GM18867 (cell line): ENCODE measurements around the gene ENTR1.
A peak's percentile ranks its signal among the peaks of the same experiment; 100 is the strongest.
"Not testable (repeated sequence)": the region's sequence is repeated elsewhere in the genome, so short reads cannot be mapped to it uniquely, and the experiment has no call there.

ENCODE experiments used
- ATAC-seq: cut with Tn5 transposase; IDR thresholded peaks from one replicate; pipeline ENCODE4 v1.9.1; 2021; ENCODE audit warnings: mild to moderate bottlenecking, moderate library complexity; ENCODE audit not compliant: unreplicated experiment

The ENTR1 gene

DNA sequence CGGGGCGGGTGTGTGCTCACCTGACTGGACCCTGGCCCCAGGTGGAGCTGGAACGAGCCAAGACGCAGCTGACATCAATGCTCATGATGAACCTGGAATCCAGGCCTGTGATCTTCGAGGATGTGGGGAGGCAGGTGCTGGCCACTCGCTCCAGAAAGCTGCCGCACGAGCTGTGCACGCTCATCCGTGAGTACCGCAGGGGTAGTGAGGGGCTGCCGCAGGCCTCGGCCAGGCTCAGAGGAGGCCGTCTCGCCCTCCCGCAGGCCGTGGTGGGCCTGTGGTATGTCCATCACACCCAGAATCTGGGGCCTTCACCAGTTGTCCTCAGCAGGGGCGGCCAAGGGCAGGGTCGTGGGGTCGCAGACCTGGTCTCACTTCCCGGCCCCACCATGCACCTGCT is 11.4 kb upstream of the ENTR1 start:
- ATAC-seq = no peak

DNA sequence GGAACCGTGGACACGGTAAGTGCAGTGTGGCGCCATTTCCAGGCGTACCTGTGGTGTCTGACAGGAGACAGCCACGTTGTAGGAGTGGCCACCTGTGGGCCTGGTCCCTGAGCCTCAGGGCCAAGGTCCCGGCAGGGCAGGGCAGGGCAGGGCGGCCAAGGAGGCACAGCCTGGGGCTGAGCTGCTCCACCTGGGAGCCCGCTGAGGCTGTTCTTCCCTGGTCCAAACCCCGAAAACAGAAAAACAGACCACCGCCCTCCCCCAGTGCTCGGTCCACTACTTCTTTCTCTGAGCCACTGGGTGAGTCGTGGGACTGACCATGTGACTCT is 8.6 kb upstream of the ENTR1 start:
- no peak for ATAC-seq

DNA sequence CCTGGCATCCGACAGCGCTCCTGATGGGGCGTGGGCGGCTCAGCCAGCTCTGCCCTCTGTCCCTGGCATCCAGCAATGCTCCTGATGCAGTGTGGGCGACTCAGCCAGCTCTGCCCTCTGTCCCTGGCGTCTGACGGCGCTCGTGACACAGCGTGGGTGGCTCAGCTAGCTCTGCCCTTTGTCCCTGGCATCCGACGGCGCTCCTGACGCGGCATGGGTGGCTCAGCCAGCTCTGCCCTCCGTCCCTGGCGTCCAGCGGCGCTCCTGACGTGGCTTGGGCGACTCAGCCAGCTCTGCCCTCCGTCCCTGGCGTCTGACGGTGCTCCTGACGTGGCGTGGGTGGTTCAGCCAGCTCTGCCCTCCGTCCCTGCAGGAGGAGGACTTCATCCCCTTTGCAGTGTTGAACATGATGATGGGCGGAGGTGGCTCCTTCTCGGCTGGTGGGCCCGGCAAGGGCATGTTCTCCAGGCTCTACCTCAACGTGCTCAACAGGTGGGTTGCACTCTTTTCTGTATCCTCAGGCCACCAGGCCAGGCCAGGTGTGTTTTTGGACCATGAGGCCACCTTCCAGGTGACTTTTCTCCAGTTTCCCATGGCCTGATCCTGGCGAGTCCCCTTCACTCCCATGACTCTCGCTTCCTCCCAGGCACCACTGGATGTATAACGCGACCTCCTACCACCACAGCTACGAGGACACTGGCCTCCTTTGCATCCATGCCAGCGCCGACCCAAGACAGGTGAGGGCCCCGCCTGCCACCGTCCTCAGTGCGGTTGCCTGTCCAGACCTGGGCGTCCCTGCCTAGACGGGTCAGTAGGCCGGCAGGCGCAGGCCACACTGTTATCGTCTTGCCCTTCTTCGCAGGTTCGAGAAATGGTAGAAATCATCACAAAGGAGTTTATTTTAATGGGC is 8.0 kb upstream of the ENTR1 start:
- ATAC-seq = no peak

DNA sequence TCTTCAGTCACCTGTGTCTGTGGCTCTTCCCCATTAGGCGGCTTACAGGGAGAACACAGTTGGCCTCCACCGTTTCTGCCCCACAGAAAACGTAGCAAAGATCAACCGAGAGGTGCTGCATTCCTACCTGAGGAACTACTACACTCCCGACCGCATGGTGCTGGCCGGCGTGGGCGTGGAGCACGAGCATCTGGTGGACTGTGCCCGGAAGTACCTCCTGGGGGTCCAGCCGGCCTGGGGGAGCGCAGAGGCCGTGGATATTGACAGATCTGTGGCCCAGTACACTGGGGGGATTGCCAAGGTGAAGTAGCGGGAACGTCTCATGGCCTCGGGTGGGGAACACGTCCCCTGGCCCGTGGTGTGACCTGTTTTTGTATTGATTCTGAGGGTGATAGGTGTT is 6.5 kb upstream of the ENTR1 start:
- ATAC-seq = no peak

DNA sequence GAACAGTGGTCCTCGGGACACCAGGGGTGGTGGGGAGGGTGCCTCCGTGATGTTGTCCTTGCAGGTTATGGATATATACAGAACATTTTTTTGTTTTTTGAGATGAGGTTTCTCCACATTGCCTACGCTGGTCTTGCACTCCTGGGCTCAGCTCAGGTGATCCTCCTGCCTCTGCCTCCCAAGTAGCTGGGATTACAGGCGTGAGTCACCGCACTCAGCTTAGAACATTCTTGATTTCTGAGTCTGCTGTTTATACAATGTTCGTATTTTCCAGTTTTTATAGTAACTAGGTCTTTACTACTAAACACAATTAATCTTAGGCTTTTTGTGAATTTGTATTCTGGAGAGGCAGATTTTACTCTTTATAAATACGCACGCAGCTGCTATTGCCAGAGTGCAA is 6.0 kb upstream of the ENTR1 start:
- ATAC-seq = no peak

DNA sequence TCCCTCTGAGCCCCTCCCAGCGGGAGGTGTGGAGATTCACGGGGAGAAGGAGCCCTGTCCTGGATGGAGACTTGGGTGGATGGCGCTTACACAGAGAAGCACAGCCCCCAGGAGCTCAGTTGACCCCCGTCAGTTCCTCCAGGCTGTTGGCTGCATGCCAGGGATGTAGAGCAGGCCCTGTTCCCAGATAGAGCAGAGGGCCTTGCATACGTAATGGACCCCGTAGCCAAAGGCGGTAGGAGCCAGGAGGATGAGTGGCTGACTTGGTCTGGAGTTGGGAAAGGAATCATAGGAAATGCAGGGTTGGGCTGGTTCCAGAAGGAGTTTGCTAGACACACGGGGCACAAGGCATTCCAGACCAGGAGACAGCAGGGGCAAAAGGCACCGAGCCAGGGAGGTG is 2.5 kb upstream of the ENTR1 start:
- no peak for ATAC-seq

DNA sequence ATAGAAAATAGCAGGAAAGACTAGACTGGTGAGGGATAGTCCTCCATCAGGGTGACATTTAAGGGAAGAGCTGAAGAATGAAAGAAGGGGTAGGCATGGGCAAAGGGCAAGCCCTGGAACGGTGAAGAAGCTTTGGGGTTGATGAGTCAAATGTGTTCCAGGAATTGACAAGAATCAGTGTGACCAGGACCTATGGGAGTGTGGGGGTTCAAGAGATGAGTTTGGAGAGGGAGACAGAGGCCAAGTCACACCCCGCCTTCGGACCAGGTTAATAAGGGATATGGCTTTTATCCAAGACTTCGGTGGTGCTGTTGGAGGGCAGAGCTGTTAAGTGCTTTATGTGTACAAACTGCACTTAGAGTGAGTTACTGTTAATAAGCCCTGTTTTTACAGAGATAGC is 964 bp upstream of the ENTR1 start:
- ATAC-seq = no peak

DNA sequence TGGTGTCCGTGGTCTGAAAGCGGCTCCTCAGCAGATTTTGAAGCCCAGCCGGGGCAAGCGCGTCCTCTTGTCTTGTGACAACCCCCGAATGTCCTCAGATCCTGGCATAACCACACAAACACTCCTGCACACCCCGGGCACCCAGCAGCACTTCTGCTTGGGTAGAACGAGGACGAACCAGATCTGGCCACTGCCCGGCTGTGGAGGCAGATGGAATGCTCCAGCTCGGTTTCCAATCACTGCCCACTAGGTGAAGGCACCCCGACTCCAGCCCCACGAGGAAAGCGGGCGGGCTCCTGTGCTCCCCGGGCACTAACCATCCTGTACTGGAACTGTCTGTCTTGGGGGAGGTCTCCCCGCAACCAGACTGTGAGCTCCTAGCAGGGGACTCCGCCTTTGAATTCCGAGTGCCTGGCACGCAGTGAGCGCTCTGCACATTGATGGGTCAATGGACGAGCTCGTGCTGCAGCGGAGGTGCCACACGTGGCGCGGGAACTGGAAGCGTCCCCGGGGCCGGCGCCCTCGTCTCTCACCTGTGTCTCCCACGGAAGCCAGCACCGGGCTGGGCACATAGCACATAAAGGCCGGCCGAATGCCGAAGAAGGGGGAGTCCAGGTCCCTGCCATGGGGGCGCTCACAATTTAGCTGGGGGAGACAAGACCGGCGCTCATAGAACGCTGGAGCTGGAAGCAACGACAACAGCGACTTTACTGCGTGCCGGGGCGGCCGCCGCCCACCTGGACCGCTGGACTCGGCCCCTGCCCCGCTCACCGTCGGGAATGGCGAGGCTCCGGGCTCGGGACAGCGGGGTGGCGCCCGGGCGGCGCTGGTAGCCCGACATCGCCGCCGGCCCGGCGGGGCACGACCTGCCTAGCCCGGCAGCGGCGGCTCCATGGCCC is 608 bp downstream of the ENTR1 start:
- peak; percentile 20 for ATAC-seq

DNA sequence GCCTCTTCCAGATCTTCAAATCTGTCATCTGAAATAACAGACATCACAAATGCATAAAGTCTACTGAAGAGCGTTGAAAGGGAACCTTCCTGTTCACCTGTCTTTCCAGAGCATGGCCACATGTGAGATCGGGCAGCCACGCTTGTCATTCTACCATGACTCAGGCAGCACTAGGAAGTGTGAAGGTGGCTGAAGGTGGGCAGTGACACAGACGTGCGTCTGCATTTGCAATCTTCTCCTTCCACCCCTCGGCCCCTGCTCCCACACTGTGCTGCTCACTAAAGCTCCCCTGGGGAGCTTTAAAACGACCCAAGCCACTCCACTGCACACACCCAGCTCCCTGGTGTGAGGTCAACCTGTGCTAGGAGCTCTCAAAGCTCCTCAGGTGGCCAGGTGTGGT is 2.5 kb downstream of the ENTR1 start:
- ATAC-seq = no peak

DNA sequence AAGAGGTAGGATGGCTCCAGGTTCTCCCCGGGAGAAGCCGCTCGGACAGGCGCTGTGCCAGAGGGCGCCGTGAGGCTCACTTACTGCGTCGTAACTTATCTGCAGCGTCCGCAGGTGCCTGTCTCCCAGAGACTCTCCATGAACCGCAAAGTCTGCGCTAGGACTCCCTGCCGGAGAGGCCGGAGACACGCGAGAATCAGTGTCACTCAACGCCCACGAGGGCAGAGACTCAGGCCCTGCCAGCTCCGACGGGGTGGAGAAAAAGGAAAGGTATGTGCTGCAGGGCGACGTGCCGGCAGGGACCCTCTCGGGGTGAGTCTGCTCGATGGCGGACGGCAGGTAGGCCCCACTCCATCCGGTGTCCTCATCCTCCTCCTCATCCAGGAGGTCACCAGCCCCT is 3.4 kb downstream of the ENTR1 start:
- ATAC-seq = not testable (repeated sequence)

DNA sequence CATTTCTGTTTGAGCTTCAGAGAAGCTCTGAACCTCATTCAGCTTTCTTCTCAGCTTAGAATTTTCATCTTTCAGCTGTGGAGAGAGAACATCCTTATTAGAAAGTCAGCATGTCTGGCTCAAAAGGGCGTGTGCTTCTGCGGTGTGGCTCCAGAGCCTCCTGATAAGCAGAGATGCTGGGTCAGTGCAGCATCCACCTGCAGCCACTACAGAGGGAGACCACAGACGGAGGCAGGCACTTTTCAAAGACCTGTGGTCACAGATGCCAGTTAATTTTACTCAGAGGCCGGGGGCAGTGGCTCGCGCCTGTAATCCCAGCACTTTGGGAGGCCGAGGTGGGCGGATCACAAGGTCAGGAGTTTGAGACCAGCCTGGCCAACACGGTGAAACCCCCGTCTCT is 4.5 kb downstream of the ENTR1 start:
- ATAC-seq = not testable (repeated sequence)

DNA sequence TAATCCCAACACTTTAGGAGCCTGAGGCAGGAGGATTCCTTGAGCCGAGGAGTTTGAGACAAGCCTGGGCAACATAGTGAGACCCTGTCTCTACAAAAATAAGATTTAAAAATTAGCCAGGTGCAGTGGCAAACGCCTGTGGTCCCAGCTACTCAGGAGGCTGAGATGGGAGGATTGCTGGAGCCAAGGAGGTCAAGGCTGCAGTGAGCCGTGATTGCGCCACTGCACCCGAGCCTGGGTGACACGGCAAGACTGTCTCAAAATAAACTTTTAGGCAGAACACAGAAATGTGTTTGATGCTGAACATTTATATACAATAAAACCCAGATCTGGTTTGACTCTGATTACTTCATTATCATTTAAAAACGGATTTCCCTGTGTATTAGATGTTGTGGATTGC is 4.9 kb downstream of the ENTR1 start:
- ATAC-seq = no peak

DNA sequence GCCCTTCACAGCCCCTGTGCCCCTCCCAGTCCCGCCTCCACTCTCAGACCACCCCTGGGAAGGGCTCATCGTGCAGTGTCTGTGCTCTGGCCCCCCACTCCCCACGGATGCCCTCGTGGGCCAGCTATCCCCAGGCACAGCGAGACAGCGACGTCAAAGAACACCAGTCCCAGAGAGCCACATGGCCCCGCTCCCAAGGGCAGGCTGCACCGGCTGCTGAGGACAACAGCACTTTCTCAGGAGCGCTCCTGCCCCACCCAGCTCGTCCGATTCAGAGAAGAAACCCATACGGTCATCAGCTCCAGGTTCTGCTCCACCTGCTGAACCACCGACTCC is 5.6 kb downstream of the ENTR1 start:
- no peak for ATAC-seq

DNA sequence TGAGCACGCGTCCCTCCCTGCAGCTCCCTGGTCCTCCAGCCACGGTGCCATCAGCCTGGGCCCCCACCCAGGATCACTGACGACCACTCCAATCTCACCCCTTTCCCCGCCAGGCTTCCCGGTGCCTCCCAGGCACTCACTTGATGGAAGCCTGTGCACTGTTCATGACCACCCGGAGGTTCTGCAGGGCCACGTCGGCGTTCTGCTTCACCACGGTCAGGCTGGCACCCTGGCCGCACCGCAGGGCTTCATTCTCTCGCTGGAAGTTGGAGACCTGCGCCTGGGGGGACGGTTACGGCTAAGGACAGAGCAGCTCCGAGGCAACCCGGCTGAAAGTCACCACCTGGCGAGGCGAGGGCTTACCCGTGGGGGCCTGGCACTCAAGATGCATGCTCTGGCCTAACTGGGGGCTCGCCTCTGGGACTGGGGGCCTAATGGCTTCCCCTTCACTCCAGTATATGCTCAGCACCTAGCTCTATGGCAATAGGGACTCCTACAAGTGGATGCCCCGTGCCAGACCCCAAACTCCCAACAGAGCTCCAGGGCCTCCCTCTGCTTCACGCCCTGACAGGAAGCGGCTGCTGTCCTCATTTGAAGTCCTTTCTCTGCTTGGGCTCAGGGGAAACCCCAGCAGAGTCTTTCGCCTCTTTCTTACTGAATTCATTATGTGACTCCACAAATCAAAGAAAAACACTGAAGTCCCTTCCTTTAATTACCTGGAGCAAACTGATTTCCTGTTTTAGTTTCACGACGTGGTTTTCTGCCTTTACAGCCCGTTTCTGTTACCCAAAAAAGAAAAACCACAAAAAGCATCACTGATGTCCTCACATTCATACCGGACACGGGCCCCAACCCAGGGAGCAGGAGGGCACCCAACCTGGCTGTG is 6.3 kb downstream of the ENTR1 start:
- no peak for ATAC-seq

DNA sequence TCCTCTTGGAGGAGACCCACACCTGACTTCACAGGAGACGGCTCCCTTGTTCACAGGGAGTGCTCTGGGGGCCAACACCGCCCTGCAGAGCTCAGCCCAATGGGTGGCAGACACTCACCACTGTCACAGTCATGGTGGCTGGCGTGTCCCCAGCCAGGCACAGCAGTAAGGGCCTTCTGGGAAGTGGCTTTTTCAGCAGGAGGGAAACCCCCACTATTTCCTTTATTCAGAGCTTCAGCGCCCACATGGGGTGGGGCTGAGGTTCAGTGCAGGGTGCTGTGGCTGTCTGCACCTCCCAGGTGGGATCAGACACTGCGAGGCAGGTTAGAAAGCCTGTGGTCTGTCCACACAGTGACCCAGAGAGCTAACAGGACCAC is 6.9 kb downstream of the ENTR1 start:
- no peak for ATAC-seq

DNA sequence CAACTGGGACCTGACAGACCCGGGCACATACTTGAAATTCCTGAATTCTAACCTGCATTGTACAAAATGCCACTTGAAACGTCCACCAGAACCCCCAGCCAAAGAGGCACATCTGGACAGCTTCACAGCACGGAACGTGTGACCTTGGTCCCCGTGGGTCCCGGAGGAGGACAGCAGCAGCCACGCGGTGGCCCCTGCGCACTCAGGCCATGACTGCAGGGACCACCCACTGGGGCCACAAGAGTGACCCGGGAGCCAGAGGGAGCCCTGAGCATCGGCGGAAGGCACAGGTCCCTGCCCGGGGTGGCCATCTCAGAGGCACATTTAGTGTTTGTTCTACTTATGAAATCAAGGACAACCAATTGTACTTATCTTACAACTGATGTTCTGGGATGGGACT is 8.3 kb downstream of the ENTR1 start:
- ATAC-seq = no peak

DNA sequence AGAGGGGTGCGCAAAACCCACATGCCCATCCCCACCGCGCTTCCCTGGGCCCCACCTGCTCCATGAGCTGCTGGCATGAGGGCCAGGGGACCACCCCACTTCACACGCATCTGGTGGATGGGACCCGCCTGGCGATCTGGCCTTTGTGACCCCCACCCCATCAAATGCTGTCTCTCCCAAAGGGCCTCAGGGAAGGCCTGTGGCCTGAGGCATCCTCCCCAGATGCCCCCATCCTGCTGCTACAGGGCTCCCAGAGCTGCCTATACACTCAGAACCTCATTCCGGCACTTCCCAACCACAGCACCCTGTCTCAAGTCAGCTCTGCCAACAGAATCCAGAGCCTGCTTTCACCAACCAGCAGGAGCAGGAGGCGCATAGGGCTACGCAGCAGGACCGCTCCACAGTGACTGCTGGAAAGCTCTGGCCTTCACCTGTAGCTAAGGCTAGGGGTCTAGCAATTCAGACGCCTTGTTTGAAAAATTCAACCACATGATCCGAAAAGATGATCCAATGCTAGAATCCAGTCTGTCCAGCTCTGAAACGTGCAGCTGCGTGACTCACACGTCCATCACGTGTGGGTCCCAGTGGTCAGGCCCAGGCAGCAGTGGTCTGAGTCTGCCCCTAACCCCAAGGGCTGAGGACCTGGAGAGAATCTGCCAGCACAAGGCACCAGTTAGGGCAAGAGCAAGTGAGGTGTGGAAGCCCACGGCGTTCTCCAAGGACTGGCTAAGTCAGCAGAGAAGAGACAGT is 9.1 kb downstream of the ENTR1 start:
- no peak for ATAC-seq

DNA sequence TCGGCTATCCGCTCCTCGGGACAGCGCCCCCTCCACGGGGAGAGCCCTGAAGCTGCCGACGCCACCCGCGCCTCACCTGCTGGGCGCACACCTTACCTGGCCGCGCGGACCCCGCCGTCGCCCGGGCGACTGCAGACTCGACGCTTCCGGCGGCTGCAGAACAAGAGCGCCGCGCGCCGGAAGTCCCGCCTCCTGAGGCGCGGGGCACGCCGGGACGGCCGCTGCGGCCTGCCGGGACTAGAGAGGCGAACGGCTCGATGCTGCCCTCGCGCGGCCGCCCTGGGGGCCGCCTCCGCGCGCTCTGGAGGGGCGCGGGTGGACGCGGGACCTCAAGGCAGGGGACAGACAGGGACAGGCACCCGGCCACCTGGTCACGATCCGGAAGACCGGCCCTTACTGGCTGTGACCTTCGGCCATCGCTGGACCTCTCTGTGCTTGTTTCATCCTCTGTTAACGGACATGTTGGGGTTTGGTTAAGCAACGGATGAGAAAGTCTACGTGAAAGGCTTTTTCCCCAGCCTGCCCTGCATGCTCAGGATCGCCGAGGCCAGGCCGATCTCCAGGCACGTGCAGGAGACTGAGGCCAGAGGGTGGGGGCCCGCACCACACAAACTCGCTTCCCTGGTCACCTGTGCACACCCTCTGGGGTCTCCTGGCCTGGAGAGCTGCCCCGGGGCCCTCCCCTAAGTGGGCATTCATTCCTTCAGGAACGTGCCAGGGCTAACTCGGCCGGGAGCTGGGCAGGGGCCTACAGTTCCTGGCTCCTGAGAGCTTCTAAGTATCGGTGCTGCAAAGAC is 10.2 kb downstream of the ENTR1 start, which contains the start of gene SNAPC4:
Gene SNAPC4, minus strand, starts transcription at position 133 of the 797 bp plus-strand sequence. CDS start 1,742 bp downstream, outside the sequence.
- ATAC-seq = peak; percentile 73

DNA sequence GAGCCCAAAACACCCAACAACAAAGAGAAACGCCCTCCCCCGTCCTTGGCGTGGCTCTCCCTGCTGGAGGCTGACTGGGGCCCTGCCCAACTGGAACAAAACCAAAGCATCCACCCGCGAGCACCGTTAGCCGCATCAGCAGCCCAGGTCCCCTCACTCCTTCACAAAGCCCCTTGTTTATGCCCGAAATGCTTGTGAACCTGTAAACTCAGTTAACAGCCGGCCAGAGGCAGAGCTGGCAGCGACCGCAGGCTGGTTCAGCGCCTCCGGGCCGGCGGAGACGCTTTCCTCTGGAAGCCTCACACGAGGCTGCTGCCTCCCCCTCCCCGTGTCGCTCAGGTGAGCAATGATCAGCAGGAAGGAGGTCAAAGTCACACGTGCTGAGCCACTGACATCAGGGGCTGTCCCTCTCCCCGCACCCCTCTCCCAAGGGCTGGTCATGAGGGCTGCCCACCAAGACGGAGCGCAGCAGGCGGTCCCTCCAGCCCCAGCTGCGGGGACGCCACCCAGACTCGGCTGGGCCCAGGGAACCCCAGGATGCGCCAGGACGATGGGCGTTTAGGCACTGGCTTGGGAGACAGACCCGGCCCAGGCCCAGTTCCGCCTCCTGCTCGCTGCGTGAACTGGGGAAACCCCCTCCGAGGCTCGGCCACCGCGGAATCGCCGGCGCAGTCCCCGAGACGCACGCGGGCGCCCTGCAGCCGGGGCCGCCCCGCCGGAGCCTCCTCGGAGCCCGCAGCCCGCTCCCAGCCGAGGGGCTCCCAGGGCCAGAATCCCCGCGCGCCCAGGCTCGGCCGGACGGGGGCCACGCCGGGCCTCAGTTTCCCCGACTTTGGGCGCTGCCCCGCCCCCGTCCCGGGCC is 11.0 kb downstream of the ENTR1 start:
- ATAC-seq = peak; percentile 35
